Activated T-cell treated with anti-CD3 and anti-CD28 coated beads, Interleukin-2, amount 50 U/mL, for 1 hour (primary cell): ENCODE measurements around the gene GPR22.

ENCODE experiments used
- DNase-seq: peaks from one replicate; pipeline ENCODE4 v3.0.0-alpha.2; 2020

Gene GPR22

DNA sequence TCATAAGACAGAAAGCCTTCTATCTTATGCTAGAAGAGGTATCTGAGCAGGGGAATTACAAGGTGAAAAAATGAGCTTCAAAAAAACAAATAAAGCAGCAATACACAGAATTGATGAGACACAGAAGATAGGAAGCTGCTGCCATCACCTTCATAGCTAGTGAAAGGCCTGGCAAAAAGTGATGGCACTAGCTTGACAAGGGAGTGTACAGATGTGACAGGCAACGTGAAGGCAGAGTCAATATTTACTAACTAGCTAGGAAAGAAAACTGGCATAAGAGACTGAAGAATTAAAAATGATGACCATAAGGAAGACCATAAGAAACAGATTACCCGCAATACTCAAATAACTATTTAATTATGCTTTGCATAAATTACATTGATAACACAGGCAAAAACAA is 9.4 kb downstream of the GPR22 start:
- no peak for DNase-seq

GRCh38 chr7:107480932-107481331 is 11.1 kb downstream of the GPR22 start:
- no peak for DNase-seq

- no peak for DNase-seq
Observed at GRCh38 chr7:107482571-107482970, 12.7 kb downstream of the GPR22 start.

- DNase-seq, result no peak
Observed at GRCh38 chr7:107486041-107486440, 16.2 kb downstream of the GPR22 start.

DNA sequence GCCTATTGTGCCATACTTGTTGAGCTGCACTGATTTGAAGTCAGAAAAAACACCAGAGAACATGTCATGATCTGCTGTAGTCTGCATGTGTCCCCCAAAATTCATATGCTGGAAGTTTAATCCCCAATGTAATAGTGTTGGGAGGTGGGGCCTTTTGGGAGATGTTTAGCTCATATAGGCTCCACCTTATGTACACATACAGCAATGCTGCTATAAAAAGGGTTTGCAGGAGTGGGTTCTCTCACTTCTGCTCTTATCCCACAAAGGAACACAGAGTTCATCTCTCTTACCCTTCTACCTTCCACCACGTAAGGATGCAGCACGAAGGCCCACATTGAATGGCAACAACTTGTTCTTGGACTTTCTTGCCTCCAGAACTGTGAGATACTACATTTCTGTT is 23.0 kb downstream of the GPR22 start:
- DNase-seq, result no peak

DNA sequence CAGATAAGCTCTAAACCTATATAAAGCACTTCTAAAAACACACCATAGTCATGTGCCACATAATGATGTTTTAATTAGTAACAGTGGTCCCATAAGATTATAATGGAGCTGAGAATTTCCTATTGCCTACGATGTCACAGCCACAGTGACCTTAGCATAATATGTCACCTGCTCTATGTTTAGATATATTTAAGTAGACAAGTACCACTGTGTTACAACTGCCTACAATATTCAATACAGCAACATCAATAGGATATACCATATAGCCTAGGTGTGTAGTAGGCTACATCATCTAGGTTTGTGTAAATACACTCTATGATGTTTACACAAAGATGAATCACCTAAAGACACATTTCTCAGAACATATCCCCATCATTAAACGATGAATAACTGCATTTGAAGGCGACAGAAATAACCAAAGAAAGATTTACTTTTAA is 24.5 kb downstream of the GPR22 start:
- no peak for DNase-seq

DNA sequence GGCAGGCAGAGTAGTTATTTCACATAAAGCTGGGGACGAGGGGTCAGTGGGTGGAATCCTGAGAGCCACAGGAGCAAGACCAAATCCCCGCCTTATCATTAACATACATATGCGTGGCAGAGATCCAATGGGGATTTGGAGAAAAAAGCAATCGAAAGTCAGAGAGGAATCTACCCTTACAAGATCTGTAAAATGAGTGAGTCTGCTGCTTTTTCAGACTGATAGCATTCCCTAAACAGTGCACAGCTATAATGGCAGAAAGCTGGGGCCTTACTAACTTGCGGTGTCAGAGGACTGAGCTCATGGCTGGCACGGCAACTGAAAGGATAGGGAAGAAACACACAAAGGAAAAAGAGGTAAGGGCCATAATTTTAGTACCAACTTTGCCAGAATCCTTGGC is 25.0 kb downstream of the GPR22 start:
- no peak for DNase-seq

DNA sequence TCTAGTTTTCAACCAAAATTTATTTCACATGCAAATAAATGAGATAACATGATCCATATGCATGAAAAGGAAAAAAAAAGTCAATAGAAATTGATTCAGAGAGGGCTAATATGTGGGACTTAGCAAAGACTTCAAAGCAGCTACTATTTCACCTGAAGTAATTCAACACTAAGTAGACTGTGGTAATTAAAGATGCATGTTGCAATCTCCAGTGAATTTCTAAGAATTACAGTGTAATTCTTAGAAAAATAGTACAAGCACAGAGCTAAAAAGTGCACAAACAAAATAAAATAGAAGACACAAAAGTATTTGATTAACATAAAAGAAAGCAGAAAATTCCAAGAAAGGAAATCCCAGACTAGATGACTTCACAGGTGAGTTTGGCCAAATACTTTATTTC is 25.7 kb downstream of the GPR22 start:
- DNase-seq, result no peak

DNA sequence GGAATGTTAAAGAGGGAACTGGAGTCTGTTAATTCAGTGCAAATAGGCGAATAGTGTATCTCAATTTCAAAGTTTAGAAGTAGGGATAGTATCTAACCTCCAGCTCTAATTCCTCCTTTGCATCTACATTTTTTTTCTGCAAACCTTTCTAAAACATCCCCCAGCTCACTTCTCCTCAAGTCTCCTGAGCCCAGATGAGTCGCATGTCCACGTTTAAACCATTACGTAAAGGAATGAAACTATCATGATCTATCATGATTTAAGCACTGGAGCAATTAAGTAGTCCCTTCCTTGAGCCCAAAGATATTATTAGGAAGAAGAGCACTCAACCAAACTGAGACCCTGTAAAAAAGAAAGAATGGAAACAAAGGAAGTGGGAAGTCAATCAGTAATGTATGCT is 29.9 kb downstream of the GPR22 start:
- DNase-seq, result no peak

- DNase-seq, result no peak
Observed at GRCh38 chr7:107501593-107501992, 31.7 kb downstream of the GPR22 start.

DNA sequence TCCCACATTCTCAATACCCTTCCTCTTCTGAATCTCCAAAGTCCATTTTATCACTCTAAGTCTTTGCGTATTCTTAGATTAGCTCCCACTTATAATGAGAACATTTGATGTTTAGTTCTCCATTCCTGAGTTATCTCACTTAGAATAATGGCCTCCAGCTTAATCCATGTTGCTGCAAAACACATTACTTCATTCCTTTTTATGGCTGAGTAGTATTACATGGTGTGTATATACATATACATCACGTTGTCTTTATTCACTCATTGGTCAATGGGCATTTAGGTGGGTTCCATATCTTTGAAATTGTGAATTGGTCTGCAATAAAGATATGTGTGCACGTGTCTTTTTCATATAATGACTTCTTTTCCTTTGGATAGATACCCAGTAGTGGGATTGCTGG is 32.3 kb downstream of the GPR22 start:
- DNase-seq, result no peak

- DNase-seq, result no peak
Observed at GRCh38 chr7:107502797-107503196, 32.9 kb downstream of the GPR22 start.

DNA sequence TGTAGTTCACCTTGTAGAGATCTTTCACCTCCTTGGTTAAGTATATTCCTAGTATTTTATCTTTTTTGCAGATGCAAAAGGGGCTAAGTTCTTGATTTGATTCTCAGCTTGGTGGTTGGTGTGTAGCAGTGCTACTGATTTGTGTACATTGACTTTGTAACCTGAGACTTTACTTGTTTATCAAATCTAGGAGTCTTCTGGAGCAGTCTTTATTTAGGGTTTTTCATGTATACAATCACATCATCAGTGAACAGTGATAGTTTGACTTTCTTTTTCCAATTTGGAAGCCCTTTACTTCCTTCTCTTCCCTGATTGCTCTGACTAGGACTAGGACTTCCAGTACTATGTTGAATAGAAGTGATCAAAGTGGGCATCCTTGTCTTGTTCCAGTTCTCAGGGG is 33.8 kb downstream of the GPR22 start:
- DNase-seq, result no peak

- DNase-seq, result no peak
Observed at GRCh38 chr7:107505362-107505761, 35.5 kb downstream of the GPR22 start.

GRCh38 chr7:107505997-107506673 is 36.3 kb downstream of the GPR22 start:
- DNase-seq, result no peak

DNA sequence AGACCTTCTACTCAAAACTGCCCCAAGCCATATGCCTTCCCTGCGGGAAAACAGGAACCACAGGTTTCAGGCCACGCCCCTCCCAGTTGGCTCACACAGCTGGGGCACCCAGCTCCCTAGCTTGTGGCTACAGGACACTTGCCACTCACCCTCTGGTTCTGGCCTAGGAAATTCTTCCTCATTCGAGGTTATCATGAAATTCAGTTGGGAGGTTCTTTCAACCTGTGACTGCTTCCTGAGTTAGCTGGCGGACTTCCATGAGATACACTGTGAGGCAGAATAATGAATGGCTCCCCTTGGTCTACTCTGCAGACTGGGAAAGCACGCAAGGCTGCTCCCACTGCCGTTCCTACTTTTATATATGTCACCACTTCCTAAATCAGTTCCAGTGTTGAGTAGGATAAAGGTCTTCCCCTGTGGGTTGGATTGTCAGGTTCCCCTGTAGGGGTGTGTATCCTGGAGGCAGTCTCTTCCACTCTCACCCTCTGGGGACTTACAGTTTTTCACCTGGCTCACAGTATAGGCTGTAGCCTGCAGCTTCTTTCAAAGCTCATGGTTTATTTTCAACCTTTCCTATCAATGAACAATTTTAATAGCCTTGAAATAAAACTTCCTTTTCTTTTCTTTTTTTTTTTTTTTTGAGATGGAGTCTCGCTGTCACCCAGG is 37.0 kb downstream of the GPR22 start:
- no peak for DNase-seq
